Astrocyte (in vitro differentiated cells and primary cell): ENCODE measurements around the gene ABTB2.

Source experiments
- CTCF ChIP-seq: IDR thresholded peaks from 2 replicates; pipeline ENCODE4 v1.5.1; 2011; ENCODE audit warnings: low read depth, mild to moderate bottlenecking, inconsistent platforms, low read length, moderate library complexity; ENCODE audit not compliant: insufficient read depth
- EZH2 ChIP-seq: IDR thresholded peaks from 2 replicates; pipeline ENCODE4 v1.6.1; 2012; ENCODE audit warnings: mild to moderate bottlenecking, low read length, inconsistent platforms; ENCODE audit not compliant: insufficient read depth

- no peak for TF ChIP-seq CTCF
- TF ChIP-seq EZH2 = no peak
Measured at GRCh38 chr11:34218067-34218466, 139.7 kb downstream of the ABTB2 start.
